Caco-2 (cell line): ENCODE measurements around the gene FBXO46. TPM values are rescaled to one million over a fixed set of nuclear protein-coding genes. Genes with fewer than 3 reads are reported as not detected.

Source experiments
- BruUV-seq: library from RNA; stranded (reverse); fragments of 400-500 nt; replicated peaks from 2 replicates; lab custom pipeline; 2021; lab: Mats Ljungman, UMichigan
- CTCF ChIA-PET: fragments of 300-600 bp; sonication (Branson Sonifier 250); formaldehyde crosslinking; loops from one replicate; lab custom pipeline; 2022; ENCODE audit warnings: antibody characterized with exemption; lab: Charles Lee
- POLR2A ChIA-PET: fragments of 300-600 bp; sonication (Branson Sonifier 250); formaldehyde crosslinking; loops from one replicate; lab custom pipeline; 2022; ENCODE audit warnings: antibody characterized with exemption; lab: Charles Lee
- DNase-seq, 2 experiments: peaks; one replicate each; pipeline versions ENCODE4 v3.0.0 to v3.0.0-alpha.2; 2020 to 2022
- H3K27me3 ChIP-seq: replicated peaks from 2 replicates; pipeline ENCODE4 v1.6.0; 2011; ENCODE audit warnings: low read length; ENCODE audit not compliant: control insufficient read depth, insufficient read depth
- H3K36me3 ChIP-seq: 2 replicates; pipeline ENCODE4 v1.5.1; 2011; ENCODE audit warnings: low read length; ENCODE audit not compliant: control insufficient read depth, insufficient read depth
- H3K4me1 ChIP-seq: fragments of 250-450 bp; sonication (Bioruptor Pico); 2 replicates; pipeline ENCODE4 v1.5.1; 2020; ENCODE audit warnings: mild to moderate bottlenecking
- H3K4me3 ChIP-seq: 2 replicates; pipeline ENCODE4 v1.5.1; 2011; ENCODE audit warnings: low read depth, mild to moderate bottlenecking, control low read depth, low read length
- H3K9me3 ChIP-seq: fragments of 250-450 bp; sonication (Bioruptor Pico); 2 replicates; pipeline ENCODE4 v1.5.1; 2020; ENCODE audit warnings: mild to moderate bottlenecking, moderate library complexity
- H3K27ac Mint-ChIP-seq: one replicate; pipeline ENCODE4 v1.8.0; 2022; ENCODE audit warnings: mixed read lengths; ENCODE audit not compliant: unreplicated experiment
- H3K27me3 Mint-ChIP-seq: one replicate; pipeline ENCODE4 v1.8.0; 2022; ENCODE audit warnings: mixed read lengths; ENCODE audit not compliant: insufficient read depth, unreplicated experiment
- H3K36me3 Mint-ChIP-seq: one replicate; pipeline ENCODE4 v1.8.0; 2022; ENCODE audit warnings: mild to moderate bottlenecking, mixed read lengths; ENCODE audit not compliant: insufficient read depth, unreplicated experiment
- H3K4me1 Mint-ChIP-seq: one replicate; pipeline ENCODE4 v1.8.0; 2022; ENCODE audit warnings: low read depth, mixed read lengths; ENCODE audit not compliant: unreplicated experiment
- H3K4me3 Mint-ChIP-seq: one replicate; pipeline ENCODE4 v1.8.0; 2022; ENCODE audit warnings: mild to moderate bottlenecking, moderate library complexity, mixed read lengths; ENCODE audit not compliant: unreplicated experiment
- H3K9me3 Mint-ChIP-seq: one replicate; pipeline ENCODE4 v1.8.0; 2022; ENCODE audit warnings: mixed read lengths; ENCODE audit not compliant: unreplicated experiment
- intact Hi-C: fragments of 100-400 bp; cut with micrococcal nuclease; formaldehyde crosslinking; loops from one replicate; pipeline ENCODE4 v1.10.0; 2022; ENCODE audit not compliant: unreplicated experiment
- total RNA-seq: library from RNA; stranded (reverse); gene quantifications from 2 replicates; pipeline ENCODE4 v1.2.3, GENCODE V29; 2022
- TF ChIP-seq, protein P1 (sequence below), 2 experiments: fragments of 200-600 bp in 1 of 2; IDR thresholded peaks; 1 replicate in 1 of 2; 2 replicates in 1 of 2; pipeline versions ENCODE4 v1.5.1 to v1.8.0; 2011 to 2022; ENCODE audit warnings: antibody characterized with exemption in 1 of 2, control low read depth in 1 of 2, inconsistent platforms in 1 of 2, low read depth in 1 of 2, low read length in 1 of 2, mild to moderate bottlenecking in 1 of 2, moderate library complexity in 1 of 2; ENCODE audit not compliant: insufficient read depth in 1 of 2, severe bottlenecking in 1 of 2, unreplicated experiment in 1 of 2

The FBXO46 gene
- total RNA-seq, 1 experiment from 2014 or later: 31.0 TPM

GRCh38 chr19:45677351-45678230, 53.1 kb downstream of the FBXO46 start:
- no peaks in the 10 kb centered on the region for H3K36me3 ChIP-seq
- peaks cover 16% of the 10 kb centered on the region for H3K4me1 ChIP-seq
- no peaks in the 10 kb centered on the region for H3K9me3 ChIP-seq
- peak overlapping the region; percentile 47 for H3K4me3 ChIP-seq
- TF ChIP-seq, protein P1, sequence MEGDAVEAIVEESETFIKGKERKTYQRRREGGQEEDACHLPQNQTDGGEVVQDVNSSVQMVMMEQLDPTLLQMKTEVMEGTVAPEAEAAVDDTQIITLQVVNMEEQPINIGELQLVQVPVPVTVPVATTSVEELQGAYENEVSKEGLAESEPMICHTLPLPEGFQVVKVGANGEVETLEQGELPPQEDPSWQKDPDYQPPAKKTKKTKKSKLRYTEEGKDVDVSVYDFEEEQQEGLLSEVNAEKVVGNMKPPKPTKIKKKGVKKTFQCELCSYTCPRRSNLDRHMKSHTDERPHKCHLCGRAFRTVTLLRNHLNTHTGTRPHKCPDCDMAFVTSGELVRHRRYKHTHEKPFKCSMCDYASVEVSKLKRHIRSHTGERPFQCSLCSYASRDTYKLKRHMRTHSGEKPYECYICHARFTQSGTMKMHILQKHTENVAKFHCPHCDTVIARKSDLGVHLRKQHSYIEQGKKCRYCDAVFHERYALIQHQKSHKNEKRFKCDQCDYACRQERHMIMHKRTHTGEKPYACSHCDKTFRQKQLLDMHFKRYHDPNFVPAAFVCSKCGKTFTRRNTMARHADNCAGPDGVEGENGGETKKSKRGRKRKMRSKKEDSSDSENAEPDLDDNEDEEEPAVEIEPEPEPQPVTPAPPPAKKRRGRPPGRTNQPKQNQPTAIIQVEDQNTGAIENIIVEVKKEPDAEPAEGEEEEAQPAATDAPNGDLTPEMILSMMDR (IDR thresholded peaks at IDR 0.05; ENCODE audit: insufficient read depth in 1 of 2, low read depth in 1 of 2, low read length in 1 of 2, severe bottlenecking in 1 of 2, unreplicated experiment in 1 of 2): peak; percentile 31 to 54
- BruUV-seq: TSS peak; percentile 86
- ChIA-PET POLR2A (interaction anchor here (0.6 to 4.5 kb wide), 22 partner anchors 8 to 1321 kb away, joined by 3 to 54 read pairs (median 6); partner anchors contain the start of genes EML2, FBXO46, GIPR and IRF2BP1), CTCF (interaction anchor here (0.5 to 3.1 kb wide), 27 partner anchors 8 to 238 kb away, joined by 3 to 50 read pairs (median 5); partner anchors contain the start of genes EML2, GIPR, OPA3 and QPCTL)
- DNase-seq: peak; percentile 96 to 100
- Mint-ChIP-seq H3K4me3 (peak overlapping the region; percentile 88), H3K4me1 (peaks cover 12% of the 10 kb centered on the region), H3K27me3 (no peaks in the 10 kb centered on the region), H3K36me3 (peaks cover 25% of the 10 kb centered on the region), H3K27ac (peak overlapping the region; percentile 88), H3K9me3 (no peaks in the 10 kb centered on the region)
- intact Hi-C loops: loop anchor here (1.0 kb wide), 2 partner anchors 8 to 15 kb away; partner anchors contain the start of gene QPCTL
- no peaks in the 10 kb centered on the region for H3K27me3 ChIP-seq

DNA sequence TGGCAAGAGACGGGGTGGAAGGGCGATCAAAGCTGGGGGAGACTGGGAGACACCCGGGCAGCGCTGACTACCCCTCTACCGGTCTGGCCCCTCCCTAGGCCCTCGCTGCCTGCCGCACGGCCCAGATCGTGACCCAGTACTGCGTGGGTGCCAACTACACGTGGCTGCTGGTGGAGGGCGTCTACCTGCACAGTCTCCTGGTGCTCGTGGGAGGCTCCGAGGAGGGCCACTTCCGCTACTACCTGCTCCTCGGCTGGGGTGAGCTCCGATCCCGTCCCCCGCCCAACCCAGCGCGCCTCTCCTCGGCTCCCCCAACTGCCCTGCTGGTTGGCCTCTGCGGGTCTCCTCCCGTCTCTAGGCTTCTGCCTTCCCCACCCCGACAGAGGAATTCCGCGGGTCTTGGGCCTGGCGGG, 53.8 kb downstream of the FBXO46 start:
- TF ChIP-seq, protein P1 (IDR thresholded peaks at IDR 0.05; ENCODE audit: insufficient read depth in 1 of 2, low read depth in 1 of 2, low read length in 1 of 2, severe bottlenecking in 1 of 2, unreplicated experiment in 1 of 2): no peak
- peak overlapping the region; percentile 88 for H3K27ac Mint-ChIP-seq
- POLR2A ChIA-PET: interaction anchor here (0.6 to 4.5 kb wide), 17 partner anchors 8 to 1322 kb away, joined by 3 to 54 read pairs (median 8); partner anchors contain the start of genes FBXO46, GIPR, IRF2BP1 and OPA3
- H3K4me1 ChIP-seq: peaks cover 14% of the 10 kb centered on the region
- peak overlapping the region; percentile 47 for H3K4me3 ChIP-seq
- BruUV-seq: no TSS peak
- DNase-seq: no peak
- CTCF ChIA-PET: interaction anchor here (0.6 to 3.1 kb wide), 21 partner anchors 8 to 238 kb away, joined by 3 to 50 read pairs (median 5); partner anchors contain the start of genes EML2, OPA3, QPCTL and SIX5
- intact Hi-C loops: loop anchor here (1.0 kb wide), 2 partner anchors 8 to 15 kb away; partner anchors contain the start of gene QPCTL
- no peaks in the 10 kb centered on the region for H3K27me3 ChIP-seq
- no peaks in the 10 kb centered on the region for H3K9me3 ChIP-seq
- H3K4me1 Mint-ChIP-seq: peaks cover 9% of the 10 kb centered on the region
- H3K9me3 Mint-ChIP-seq: no peaks in the 10 kb centered on the region
- no peaks in the 10 kb centered on the region for H3K27me3 Mint-ChIP-seq
- H3K4me3 Mint-ChIP-seq: peak overlapping the region; percentile 88
- peaks cover 21% of the 10 kb centered on the region for H3K36me3 Mint-ChIP-seq
- H3K36me3 ChIP-seq: no peaks in the 10 kb centered on the region

- CTCF ChIA-PET: interaction anchor here (1.0 kb wide), 1 partner anchor 17 kb away, joined by 5 read pairs; the partner anchor contains the start of genes QPCTL and SNRPD2
These were observed 55.8 kb downstream of the FBXO46 start for GRCh38 chr19:45674946-45675345.

More at GRCh38 chr19:45674946-45675345, 55.8 kb downstream of the FBXO46 start:
- Mint-ChIP-seq H3K27me3 (no peaks in the 10 kb centered on the region), H3K9me3 (no peaks in the 10 kb centered on the region), H3K4me3 (no peak overlapping the region), H3K4me1 (peaks cover 6% of the 10 kb centered on the region), H3K36me3 (peaks cover 25% of the 10 kb centered on the region), H3K27ac (no peak overlapping the region)
- no peak for DNase-seq
- no peaks in the 10 kb centered on the region for H3K36me3 ChIP-seq
- peaks cover 12% of the 10 kb centered on the region for H3K4me1 ChIP-seq
- H3K27me3 ChIP-seq: no peaks in the 10 kb centered on the region
- POLR2A ChIA-PET: no interaction called here
- no TSS peak for BruUV-seq
- intact Hi-C loops: no loop called here
- no peak overlapping the region for H3K4me3 ChIP-seq
- TF ChIP-seq, protein P1 (IDR thresholded peaks at IDR 0.05; ENCODE audit: insufficient read depth in 1 of 2, low read depth in 1 of 2, low read length in 1 of 2, severe bottlenecking in 1 of 2, unreplicated experiment in 1 of 2): no peak
- no peaks in the 10 kb centered on the region for H3K9me3 ChIP-seq
